ENCODE data around the gene TMPRSS13. TPM values are rescaled to one million over a fixed set of nuclear protein-coding genes. Genes with fewer than 3 reads are reported as not detected.

The TMPRSS13 gene
- total and polyA plus RNA-seq, 2 of the 13 experiments (the other 11 are each of a cell fraction or from before 2014, with no cell fraction given): not detected

DNA sequence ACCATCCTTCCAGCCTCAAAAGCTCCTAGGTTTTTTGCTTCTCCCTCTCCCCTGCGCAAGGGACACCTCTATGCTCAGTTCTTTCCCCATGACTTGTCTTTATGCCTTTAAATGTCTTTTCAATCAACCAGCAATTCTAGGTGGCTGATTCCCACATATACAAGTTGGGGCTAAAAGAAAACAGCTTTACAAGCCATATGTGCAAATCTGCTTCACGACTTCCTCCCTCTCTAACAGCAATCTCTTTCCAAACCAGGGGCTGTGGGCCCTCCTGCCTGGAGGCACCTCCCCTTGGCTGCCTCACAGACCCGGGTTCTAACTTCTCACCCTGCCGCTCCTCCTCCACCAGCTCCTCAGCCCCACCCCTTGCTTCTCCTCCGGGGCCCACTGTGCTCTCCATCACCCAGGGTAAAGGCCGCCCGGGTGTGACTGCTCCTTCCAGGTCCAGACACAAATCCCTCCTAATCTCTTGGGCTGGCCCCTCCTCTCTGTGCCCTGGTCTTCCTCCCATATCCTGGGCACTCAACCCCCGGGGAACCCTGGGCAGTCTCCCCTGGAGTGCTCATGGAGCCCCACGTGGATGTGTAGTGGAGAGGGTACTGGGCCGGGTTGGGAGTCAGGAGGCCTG lies 14.1 kb downstream of the TMPRSS13 start:
- DNase-seq (ENCODE audit: low spot score) (no peak), FAIRE-seq (no peak), ATAC-seq (no peak)
- in situ Hi-C loops (cut with HindIII; ENCODE audit: extremely low pct_ligation_motif_present, low pct_unique_long_range_greater_than_20kb) (no loop called here), intact Hi-C loops (cut with micrococcal nuclease; ENCODE audit: unreplicated experiment) (no loop called here)
- Histone ChIP-seq H3K4me1 (ENCODE audit: insufficient read depth, low read length) (no peaks in the 10 kb centered on the region), H3K79me2 (ENCODE audit: insufficient read depth, low read length) (no peaks in the 10 kb centered on the region), H3K9me3 (ENCODE audit: low read length) (no peaks in the 10 kb centered on the region), H3K27ac (ENCODE audit: extremely low read length, insufficient read depth, low read length) (no peak overlapping the region), H3K36me3 (replicated peaks in 1 of 2; ENCODE audit: control insufficient read depth in 1 of 2, insufficient read depth in 2 of 2, low read length in 2 of 2) (no peaks in the 10 kb centered on the region), H3K27me3 (ENCODE audit: control insufficient read depth in 1 of 2, insufficient read depth in 2 of 2, low read length in 2 of 2) (peaks cover 3 to 76% of the 10 kb centered on the region in 2 experiments; a peak in 4 of 5 replicates), H4K20me1 (ENCODE audit: insufficient read depth, low read length) (no peaks in the 10 kb centered on the region), H3K4me2 (ENCODE audit: low read depth, low read length) (no peak overlapping the region), H3K9ac (ENCODE audit: insufficient read depth, low read depth, low read length) (no peak overlapping the region), H2AFZ (ENCODE audit: low read length) (no peak overlapping the region), H3K4me3 (replicated peaks in 1 of 3; ENCODE audit: insufficient read depth in 1 of 3, low read depth in 2 of 3, low read length in 3 of 3) (no peak overlapping the region)
- no TSS peak for BruUV-seq (replicated peaks)
- no peak for TF ChIP-seq MTA1 (CRISPR knock-in tag; IDR thresholded peaks at IDR 0.05; ENCODE audit: borderline replicate concordance)
- TF ChIP-seq KDM6A (CRISPR knock-in tag; IDR thresholded peaks at IDR 0.05; ENCODE audit: low read depth): no peak
- TF ChIP-seq ZBTB20 (CRISPR knock-in tag; IDR thresholded peaks at IDR 0.05; ENCODE audit: borderline replicate concordance, low read depth): no peak
- TF ChIP-seq ZNF879 (CRISPR knock-in tag; IDR thresholded peaks at IDR 0.05): no peak
- no peak for TF ChIP-seq ZFP62 (CRISPR knock-in tag; IDR thresholded peaks at IDR 0.05)
- TF ChIP-seq, protein P1, sequence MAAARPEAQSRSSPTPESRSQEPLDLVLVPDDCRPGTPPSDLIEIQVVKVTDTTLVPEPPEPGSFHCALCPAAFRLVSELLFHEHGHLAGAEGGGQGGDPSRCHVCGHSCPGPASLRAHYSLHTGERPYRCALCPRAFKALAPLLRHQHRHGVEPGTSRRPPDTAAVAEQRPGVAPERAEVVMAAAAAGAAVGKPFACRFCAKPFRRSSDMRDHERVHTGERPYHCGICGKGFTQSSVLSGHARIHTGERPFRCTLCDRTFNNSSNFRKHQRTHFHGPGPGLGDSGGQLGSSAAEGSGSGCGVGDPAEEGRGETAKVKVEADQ (CRISPR knock-in tag; IDR thresholded peaks at IDR 0.05; ENCODE audit: borderline replicate concordance): no peak
- TF ChIP-seq ZNF331 (CRISPR knock-in tag; IDR thresholded peaks at IDR 0.05): no peak
- no peak for TF ChIP-seq ZMYM3 (CRISPR knock-in tag; IDR thresholded peaks at IDR 0.05)
- TF ChIP-seq ZNF180 (CRISPR knock-in tag; IDR thresholded peaks at IDR 0.05; ENCODE audit: borderline replicate concordance, low read depth): no peak
- TF ChIP-seq, protein P2, sequence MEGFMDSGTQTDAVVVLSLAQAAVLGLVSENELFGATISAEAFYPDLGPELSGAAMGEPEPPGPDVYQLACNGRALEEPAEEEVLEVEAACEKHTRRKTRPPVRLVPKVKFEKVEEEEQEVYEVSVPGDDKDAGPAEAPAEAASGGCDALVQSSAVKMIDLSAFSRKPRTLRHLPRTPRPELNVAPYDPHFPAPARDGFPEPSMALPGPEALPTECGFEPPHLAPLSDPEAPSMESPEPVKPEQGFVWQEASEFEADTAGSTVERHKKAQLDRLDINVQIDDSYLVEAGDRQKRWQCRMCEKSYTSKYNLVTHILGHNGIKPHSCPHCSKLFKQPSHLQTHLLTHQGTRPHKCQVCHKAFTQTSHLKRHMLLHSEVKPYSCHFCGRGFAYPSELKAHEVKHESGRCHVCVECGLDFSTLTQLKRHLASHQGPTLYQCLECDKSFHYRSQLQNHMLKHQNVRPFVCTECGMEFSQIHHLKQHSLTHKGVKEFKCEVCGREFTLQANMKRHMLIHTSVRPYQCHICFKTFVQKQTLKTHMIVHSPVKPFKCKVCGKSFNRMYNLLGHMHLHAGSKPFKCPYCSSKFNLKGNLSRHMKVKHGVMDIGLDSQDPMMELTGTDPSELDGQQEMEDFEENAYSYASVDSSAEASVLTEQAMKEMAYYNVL (CRISPR knock-in tag; IDR thresholded peaks at IDR 0.05; ENCODE audit: borderline replicate concordance): no peak
- no peak for TF ChIP-seq PAF1 (CRISPR knock-in tag; IDR thresholded peaks at IDR 0.05)
- TF ChIP-seq, protein P3, sequence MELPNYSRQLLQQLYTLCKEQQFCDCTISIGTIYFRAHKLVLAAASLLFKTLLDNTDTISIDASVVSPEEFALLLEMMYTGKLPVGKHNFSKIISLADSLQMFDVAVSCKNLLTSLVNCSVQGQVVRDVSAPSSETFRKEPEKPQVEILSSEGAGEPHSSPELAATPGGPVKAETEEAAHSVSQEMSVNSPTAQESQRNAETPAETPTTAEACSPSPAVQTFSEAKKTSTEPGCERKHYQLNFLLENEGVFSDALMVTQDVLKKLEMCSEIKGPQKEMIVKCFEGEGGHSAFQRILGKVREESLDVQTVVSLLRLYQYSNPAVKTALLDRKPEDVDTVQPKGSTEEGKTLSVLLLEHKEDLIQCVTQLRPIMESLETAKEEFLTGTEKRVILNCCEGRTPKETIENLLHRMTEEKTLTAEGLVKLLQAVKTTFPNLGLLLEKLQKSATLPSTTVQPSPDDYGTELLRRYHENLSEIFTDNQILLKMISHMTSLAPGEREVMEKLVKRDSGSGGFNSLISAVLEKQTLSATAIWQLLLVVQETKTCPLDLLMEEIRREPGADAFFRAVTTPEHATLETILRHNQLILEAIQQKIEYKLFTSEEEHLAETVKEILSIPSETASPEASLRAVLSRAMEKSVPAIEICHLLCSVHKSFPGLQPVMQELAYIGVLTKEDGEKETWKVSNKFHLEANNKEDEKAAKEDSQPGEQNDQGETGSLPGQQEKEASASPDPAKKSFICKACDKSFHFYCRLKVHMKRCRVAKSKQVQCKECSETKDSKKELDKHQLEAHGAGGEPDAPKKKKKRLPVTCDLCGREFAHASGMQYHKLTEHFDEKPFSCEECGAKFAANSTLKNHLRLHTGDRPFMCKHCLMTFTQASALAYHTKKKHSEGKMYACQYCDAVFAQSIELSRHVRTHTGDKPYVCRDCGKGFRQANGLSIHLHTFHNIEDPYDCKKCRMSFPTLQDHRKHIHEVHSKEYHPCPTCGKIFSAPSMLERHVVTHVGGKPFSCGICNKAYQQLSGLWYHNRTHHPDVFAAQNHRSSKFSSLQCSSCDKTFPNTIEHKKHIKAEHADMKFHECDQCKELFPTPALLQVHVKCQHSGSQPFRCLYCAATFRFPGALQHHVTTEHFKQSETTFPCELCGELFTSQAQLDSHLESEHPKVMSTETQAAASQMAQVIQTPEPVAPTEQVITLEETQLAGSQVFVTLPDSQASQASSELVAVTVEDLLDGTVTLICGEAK (IDR thresholded peaks at IDR 0.05): no peak
- TF ChIP-seq, protein P3 (CRISPR knock-in tag; IDR thresholded peaks at IDR 0.05): no peak
- CTCF ChIA-PET (ENCODE audit: low intra/inter-chr PET ratio, low total read pairs): no interaction called here
- POLR2A ChIA-PET: no interaction called here
- WGBS (ENCODE audit: low lambda C conversion rate): 19% methylated on average over 9 of the region's 10 CpGs

Measured in HepG2 (cell line).